HepG2 (cell line): ENCODE data around the gene ALDH16A1. TPM values are rescaled to one million over a fixed set of nuclear protein-coding genes. Genes with fewer than 3 reads are reported as not detected.
A peak's percentile ranks its signal among the peaks of the same experiment; 100 is the strongest.

Experiments
- AGO2 ChIP-seq: fragments of 200-400 bp; formaldehyde crosslinking; optimal IDR thresholded peaks from 2 replicates; pipeline ENCODE3; 2017; ENCODE audit warnings: mild to moderate bottlenecking, low read depth, low read length, moderate library complexity
- CCAR2 ChIP-seq: fragments of 200-400 bp; formaldehyde crosslinking; optimal IDR thresholded peaks from 2 replicates; pipeline ENCODE3; 2018; ENCODE audit warnings: low read depth, mild to moderate bottlenecking, low read length, moderate library complexity
- HNF4G ChIP-seq, 2 experiments: sonication (generic) in 1 of 2; formaldehyde crosslinking in 1 of 2; IDR thresholded peaks; 2 replicates each; pipeline versions ENCODE4 v1.4.0 to v1.6.1; 2011 to 2020; ENCODE audit warnings: borderline replicate concordance in 2 of 2, low read depth in 2 of 2, mild to moderate bottlenecking in 2 of 2, low read length in 1 of 2, missing genetic modification reagents in 1 of 2, moderate library complexity in 1 of 2
- KDM3A ChIP-seq: IDR thresholded peaks from 2 replicates; pipeline ENCODE4 v1.6.1; 2018; ENCODE audit warnings: low read depth, missing compliant biosample characterization
- MXD1 ChIP-seq: sonication (generic); formaldehyde crosslinking; IDR thresholded peaks from 2 replicates; pipeline ENCODE4 v1.4.0; 2020; ENCODE audit warnings: mild to moderate bottlenecking, missing genetic modification reagents
- MXD4 ChIP-seq: IDR thresholded peaks from 2 replicates; pipeline ENCODE4 v1.6.1; 2016; ENCODE audit warnings: mild to moderate bottlenecking, missing biosample characterization, missing genetic modification reagents
- NFIC ChIP-seq: IDR thresholded peaks from 2 replicates; pipeline ENCODE4 v1.6.1; 2012; ENCODE audit warnings: mild to moderate bottlenecking, low read length, inconsistent platforms
- NKX3-1 ChIP-seq: sonication (generic); formaldehyde crosslinking; IDR thresholded peaks from 2 replicates; pipeline ENCODE4 v1.5.0; 2020; ENCODE audit warnings: missing genetic modification reagents
- RFX5 ChIP-seq: IDR thresholded peaks from 2 replicates; pipeline ENCODE4 v1.6.1; 2011; ENCODE audit warnings: low read depth, low read length, improper control_type of control experiment
- SALL1 ChIP-seq: sonication (generic); formaldehyde crosslinking; IDR thresholded peaks from 2 replicates; pipeline ENCODE4 v1.8.0; 2022; ENCODE audit warnings: mild to moderate bottlenecking, missing genetic modification reagents
- SIN3A ChIP-seq: IDR thresholded peaks from 2 replicates; pipeline ENCODE4 v1.6.1; 2011; ENCODE audit warnings: low read depth, mild to moderate bottlenecking, control low read depth, low read length, borderline replicate concordance
- SNAI1 ChIP-seq: sonication (generic); formaldehyde crosslinking; IDR thresholded peaks from 2 replicates; pipeline ENCODE4 v1.5.0; 2020; ENCODE audit warnings: mild to moderate bottlenecking, missing genetic modification reagents, borderline replicate concordance
- THAP11 ChIP-seq: IDR thresholded peaks from 2 replicates; pipeline ENCODE4 v1.6.1; 2016; ENCODE audit warnings: missing biosample characterization, missing genetic modification reagents
- ZFP90 ChIP-seq: sonication (generic); formaldehyde crosslinking; IDR thresholded peaks from 2 replicates; pipeline ENCODE4 v1.8.0; 2022; ENCODE audit warnings: missing genetic modification reagents, mild to moderate bottlenecking, inconsistent platforms, borderline replicate concordance
- ZNF383 ChIP-seq: sonication (generic); formaldehyde crosslinking; IDR thresholded peaks from 2 replicates; pipeline ENCODE4 v1.4.0; 2020; ENCODE audit warnings: missing genetic modification reagents, mild to moderate bottlenecking, borderline replicate concordance
- ZNF430 ChIP-seq: sonication (generic); formaldehyde crosslinking; IDR thresholded peaks from 2 replicates; pipeline ENCODE4 v1.9.0; 2021; ENCODE audit warnings: mild to moderate bottlenecking, missing genetic modification reagents
- ZNF549 ChIP-seq: sonication (generic); formaldehyde crosslinking; IDR thresholded peaks from 2 replicates; pipeline ENCODE4 v1.5.0; 2020; ENCODE audit warnings: missing genetic modification reagents
- ZNF615 ChIP-seq: sonication (generic); formaldehyde crosslinking; IDR thresholded peaks from 2 replicates; pipeline ENCODE4 v1.5.0; 2020; ENCODE audit warnings: mild to moderate bottlenecking, missing genetic modification reagents, borderline replicate concordance
- ZNF709 ChIP-seq: sonication (generic); formaldehyde crosslinking; IDR thresholded peaks from 2 replicates; pipeline ENCODE4 v1.5.0; 2020; ENCODE audit warnings: mild to moderate bottlenecking, missing genetic modification reagents
- ZNF781 ChIP-seq: sonication (generic); formaldehyde crosslinking; IDR thresholded peaks from 2 replicates; pipeline ENCODE4 v1.5.1; 2020; ENCODE audit warnings: borderline replicate concordance, mild to moderate bottlenecking, missing genetic modification reagents; ENCODE audit errors: not compliant biosample characterization
- ZSCAN9 ChIP-seq: IDR thresholded peaks from 2 replicates; pipeline ENCODE4 v1.6.1; 2016; ENCODE audit warnings: borderline replicate concordance
- polyA plus RNA-seq, 8 experiments: library from polyadenylated mRNA; depleted of rRNA in 3 of 8; stranded (reverse) in 7 of 8; unstranded in 1 of 8; fragments of >200 nt; fragmentation: Illumina TruSeq in 4 of 8; extraction: Trizol in 4 of 8; gene quantifications; 2 replicates each; pipeline versions ENCODE4 v1.2.1 to v1.2.3, GENCODE V29; 2011 to 2016; ENCODE audit warnings: low read depth in 4 of 8, missing spikeins in 1 of 8, mixed read lengths in 1 of 8; ENCODE audit not compliant: insufficient read depth in 1 of 8
- total RNA-seq, 5 experiments: library from RNA; depleted of rRNA; stranded (reverse); fragments of >200 nt; fragmentation: Illumina TruSeq; extraction: Trizol; gene quantifications; 2 replicates each; pipeline ENCODE4 v1.2.3, GENCODE V29; 2016; ENCODE audit warnings: low read depth in 1 of 5
- TF ChIP-seq, protein P1 (sequence below): sonication (generic); formaldehyde crosslinking; IDR thresholded peaks from 2 replicates; pipeline ENCODE4 v1.5.0; 2020; ENCODE audit warnings: mild to moderate bottlenecking, missing genetic modification reagents
- TF ChIP-seq, protein P2 (sequence below): sonication (generic); formaldehyde crosslinking; IDR thresholded peaks from 2 replicates; pipeline ENCODE4 v1.8.0; 2023; ENCODE audit warnings: mild to moderate bottlenecking, missing genetic modification reagents

Gene ALDH16A1
- total and polyA plus RNA-seq, 2 of the 13 experiments (the other 11 are each of a cell fraction or from before 2014, with no cell fraction given): 8.4 to 34.9 TPM

GRCh38 chr19:49442771-49443365 lies 10.2 kb upstream of the ALDH16A1 start (continued):
- TF ChIP-seq MXD1: no peak
- no peak for TF ChIP-seq ZFP90 (CRISPR knock-in tag)
- peak; percentile 23; the same call in 1 of the 2 replicates for TF ChIP-seq KDM3A (CRISPR knock-in tag)
- TF ChIP-seq ZNF383 (CRISPR knock-in tag): no peak
- no peak for TF ChIP-seq NFIC
- peak; percentile 3; the same call in 1 of the 2 replicates for TF ChIP-seq SALL1 (CRISPR knock-in tag)
- TF ChIP-seq RFX5: no peak
- TF ChIP-seq THAP11 (CRISPR knock-in tag): no peak
- peak; percentile 47; the same call in 1 of the 2 replicates for TF ChIP-seq ZNF709 (CRISPR knock-in tag)
- TF ChIP-seq SIN3A: 0 out of 2 replicates have a peak, but pooled peaks have one; percentile 29
- no peak; the same call in 1 of the 2 replicates for TF ChIP-seq SNAI1 (CRISPR knock-in tag)
- TF ChIP-seq CCAR2: no peak
- TF ChIP-seq NKX3-1 (CRISPR knock-in tag): no peak
- TF ChIP-seq AGO2: peak; percentile 39
- TF ChIP-seq MXD4 (CRISPR knock-in tag): no peak
- TF ChIP-seq, protein P1, sequence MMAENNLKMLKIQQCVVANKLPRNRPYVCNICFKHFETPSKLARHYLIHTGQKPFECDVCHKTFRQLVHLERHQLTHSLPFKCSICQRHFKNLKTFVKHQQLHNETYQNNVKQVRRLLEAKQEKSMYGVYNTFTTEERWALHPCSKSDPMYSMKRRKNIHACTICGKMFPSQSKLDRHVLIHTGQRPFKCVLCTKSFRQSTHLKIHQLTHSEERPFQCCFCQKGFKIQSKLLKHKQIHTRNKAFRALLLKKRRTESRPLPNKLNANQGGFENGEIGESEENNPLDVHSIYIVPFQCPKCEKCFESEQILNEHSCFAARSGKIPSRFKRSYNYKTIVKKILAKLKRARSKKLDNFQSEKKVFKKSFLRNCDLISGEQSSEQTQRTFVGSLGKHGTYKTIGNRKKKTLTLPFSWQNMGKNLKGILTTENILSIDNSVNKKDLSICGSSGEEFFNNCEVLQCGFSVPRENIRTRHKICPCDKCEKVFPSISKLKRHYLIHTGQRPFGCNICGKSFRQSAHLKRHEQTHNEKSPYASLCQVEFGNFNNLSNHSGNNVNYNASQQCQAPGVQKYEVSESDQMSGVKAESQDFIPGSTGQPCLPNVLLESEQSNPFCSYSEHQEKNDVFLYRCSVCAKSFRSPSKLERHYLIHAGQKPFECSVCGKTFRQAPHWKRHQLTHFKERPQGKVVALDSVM: 0 out of 2 replicates have a peak, but pooled peaks have one; percentile 8
- no peak for TF ChIP-seq ZNF781 (CRISPR knock-in tag)
- no peak for TF ChIP-seq ZNF615 (CRISPR knock-in tag)
- TF ChIP-seq ZNF549 (CRISPR knock-in tag): no peak
- TF ChIP-seq ZNF430 (CRISPR knock-in tag): peak; percentile 79; the same call in 1 of the 2 replicates
- TF ChIP-seq, protein P2, sequence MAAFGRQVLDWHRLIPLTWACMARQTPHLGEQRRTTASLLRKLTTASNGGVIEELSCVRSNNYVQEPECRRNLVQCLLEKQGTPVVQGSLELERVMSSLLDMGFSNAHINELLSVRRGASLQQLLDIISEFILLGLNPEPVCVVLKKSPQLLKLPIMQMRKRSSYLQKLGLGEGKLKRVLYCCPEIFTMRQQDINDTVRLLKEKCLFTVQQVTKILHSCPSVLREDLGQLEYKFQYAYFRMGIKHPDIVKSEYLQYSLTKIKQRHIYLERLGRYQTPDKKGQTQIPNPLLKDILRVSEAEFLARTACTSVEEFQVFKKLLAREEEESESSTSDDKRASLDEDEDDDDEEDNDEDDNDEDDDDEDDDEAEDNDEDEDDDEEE: 0 out of 2 replicates have a peak, but pooled peaks have one; percentile 2
- TF ChIP-seq HNF4G (IDR thresholded peaks at IDR 0.05; ENCODE audit: borderline replicate concordance, low read depth, low read length): no peak
- TF ChIP-seq HNF4G (CRISPR knock-in tag; IDR thresholded peaks at IDR 0.05; ENCODE audit: borderline replicate concordance, low read depth): no peak; the same call in 1 of the 2 replicates
- TF ChIP-seq ZSCAN9: no peak
